ENCODE results near the gene CLCN7.

CLCN7 gene

DNA sequence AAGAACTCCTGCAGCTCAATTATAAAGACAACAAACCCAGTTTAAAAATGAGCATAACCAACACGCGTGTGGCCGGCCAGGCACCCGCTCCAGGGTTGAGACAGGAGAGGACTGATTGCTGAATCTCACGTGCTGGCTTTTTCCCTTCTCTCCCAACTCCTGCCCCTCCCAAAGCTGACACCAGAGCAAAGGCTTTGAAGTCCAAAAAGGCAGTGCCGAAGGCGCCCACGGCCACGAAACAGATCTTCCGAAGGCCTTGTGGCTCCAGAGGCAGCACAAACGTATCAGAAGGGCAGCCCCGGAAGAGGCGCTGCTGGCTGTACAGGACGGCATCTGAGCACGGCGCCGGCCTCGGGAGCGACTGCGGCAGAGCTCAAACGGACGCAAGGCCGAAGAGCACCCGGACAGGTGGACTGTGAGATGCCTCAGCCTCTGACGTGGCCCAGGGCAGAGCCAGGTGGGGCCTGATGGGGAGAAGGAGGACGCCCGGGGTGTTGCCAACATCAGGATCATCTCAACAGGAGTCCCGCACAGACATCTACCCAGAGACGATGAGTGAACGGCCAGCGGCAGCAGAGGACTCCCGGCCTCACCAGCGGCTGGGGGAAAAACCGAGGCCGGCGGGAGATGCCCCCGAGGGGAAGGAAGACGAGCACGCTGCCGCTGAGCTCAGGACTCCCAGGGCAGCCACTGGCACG, 10.5 kb downstream of the CLCN7 start:
- Histone ChIP-seq H2AFZ (ENCODE audit: low read depth) (no peak overlapping the region), H3K36me3 (ENCODE audit: insufficient read depth) (no peaks in the 10 kb centered on the region), H3K9ac (no peak overlapping the region), H4K20me1 (ENCODE audit: insufficient read depth) (no peaks in the 10 kb centered on the region), H3K4me1 (ENCODE audit: low read depth, poor library complexity, severe bottlenecking) (no peaks in the 10 kb centered on the region), H3K27me3 (ENCODE audit: insufficient read depth, low read depth) (no peaks in the 10 kb centered on the region), H3K4me3 (IDR thresholded peaks at IDR 0.05; ENCODE audit: insufficient read depth, low read depth, low read length) (no peak overlapping the region), H3K27ac (no peak overlapping the region), H3K79me2 (ENCODE audit: insufficient read depth, low read depth) (no peaks in the 10 kb centered on the region; the same call in 1 of the 2 replicates), H3K4me2 (no peak overlapping the region)
- TF ChIP-seq, protein P1, sequence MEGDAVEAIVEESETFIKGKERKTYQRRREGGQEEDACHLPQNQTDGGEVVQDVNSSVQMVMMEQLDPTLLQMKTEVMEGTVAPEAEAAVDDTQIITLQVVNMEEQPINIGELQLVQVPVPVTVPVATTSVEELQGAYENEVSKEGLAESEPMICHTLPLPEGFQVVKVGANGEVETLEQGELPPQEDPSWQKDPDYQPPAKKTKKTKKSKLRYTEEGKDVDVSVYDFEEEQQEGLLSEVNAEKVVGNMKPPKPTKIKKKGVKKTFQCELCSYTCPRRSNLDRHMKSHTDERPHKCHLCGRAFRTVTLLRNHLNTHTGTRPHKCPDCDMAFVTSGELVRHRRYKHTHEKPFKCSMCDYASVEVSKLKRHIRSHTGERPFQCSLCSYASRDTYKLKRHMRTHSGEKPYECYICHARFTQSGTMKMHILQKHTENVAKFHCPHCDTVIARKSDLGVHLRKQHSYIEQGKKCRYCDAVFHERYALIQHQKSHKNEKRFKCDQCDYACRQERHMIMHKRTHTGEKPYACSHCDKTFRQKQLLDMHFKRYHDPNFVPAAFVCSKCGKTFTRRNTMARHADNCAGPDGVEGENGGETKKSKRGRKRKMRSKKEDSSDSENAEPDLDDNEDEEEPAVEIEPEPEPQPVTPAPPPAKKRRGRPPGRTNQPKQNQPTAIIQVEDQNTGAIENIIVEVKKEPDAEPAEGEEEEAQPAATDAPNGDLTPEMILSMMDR (conservative IDR thresholded peaks at IDR 0.05; ENCODE audit: low read depth, low read length): no peak

DNA sequence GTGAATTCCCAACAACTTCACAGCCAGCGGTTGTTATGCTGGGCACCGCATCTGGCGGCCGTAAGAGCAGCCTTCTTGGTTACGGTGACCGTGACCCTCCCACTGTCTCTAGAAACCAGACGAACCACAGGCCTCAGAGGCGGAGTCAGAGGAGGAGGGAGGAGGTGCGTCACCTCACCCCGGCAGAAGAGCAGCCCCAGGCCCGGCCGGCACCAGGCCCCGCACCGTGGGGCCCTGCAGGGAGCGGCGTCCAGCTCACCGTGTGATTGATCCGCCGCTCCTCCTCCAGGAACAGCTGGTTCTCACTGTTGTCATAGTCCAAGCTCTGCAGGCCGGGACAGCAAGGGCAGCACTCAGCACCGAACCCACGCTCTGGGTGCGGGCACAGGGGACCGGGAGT, 13.7 kb downstream of the CLCN7 start:
- Histone ChIP-seq H3K4me2 (no peak overlapping the region), H3K36me3 (ENCODE audit: insufficient read depth) (no peaks in the 10 kb centered on the region), H3K4me1 (ENCODE audit: low read depth, poor library complexity, severe bottlenecking) (no peaks in the 10 kb centered on the region), H3K27ac (no peak overlapping the region), H4K20me1 (ENCODE audit: insufficient read depth) (no peaks in the 10 kb centered on the region), H3K27me3 (ENCODE audit: insufficient read depth, low read depth) (no peaks in the 10 kb centered on the region), H3K79me2 (ENCODE audit: insufficient read depth, low read depth) (no peaks in the 10 kb centered on the region), H3K4me3 (IDR thresholded peaks at IDR 0.05; ENCODE audit: insufficient read depth, low read depth, low read length) (no peak overlapping the region), H2AFZ (ENCODE audit: low read depth) (no peak overlapping the region), H3K9ac (no peak overlapping the region)
- TF ChIP-seq, protein P1 (conservative IDR thresholded peaks at IDR 0.05; ENCODE audit: low read depth, low read length): no peak

DNA sequence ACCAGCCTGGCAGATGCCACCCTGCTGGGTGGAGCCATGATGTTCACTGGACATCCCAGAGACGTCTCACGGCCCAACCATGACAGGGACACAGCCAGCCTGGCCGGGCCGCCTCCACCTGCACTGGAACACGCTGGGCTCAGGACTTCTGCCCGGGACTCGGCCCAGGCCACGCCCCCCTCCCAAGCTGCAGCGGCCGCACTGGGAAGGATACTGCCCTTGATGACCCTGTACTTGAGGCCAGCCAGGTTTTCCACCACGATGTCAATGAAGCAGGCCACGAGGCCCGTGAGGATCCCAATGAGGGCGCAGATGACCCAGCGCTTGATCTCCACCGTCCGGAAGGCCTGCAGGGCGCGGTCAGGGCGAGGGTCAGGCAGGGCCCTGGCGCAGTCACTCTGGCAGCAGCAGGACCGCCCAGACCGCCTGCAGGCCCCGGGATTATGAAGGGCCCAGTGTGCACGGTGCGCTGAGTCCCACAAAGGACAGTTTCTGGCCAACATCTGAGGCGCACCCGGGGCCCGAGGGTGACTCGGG, 14.2 kb downstream of the CLCN7 start:
- no peak overlapping the region for H3K4me2 ChIP-seq
- H3K79me2 ChIP-seq (ENCODE audit: insufficient read depth, low read depth): no peaks in the 10 kb centered on the region
- TF ChIP-seq, protein P1 (conservative IDR thresholded peaks at IDR 0.05; ENCODE audit: low read depth, low read length): no peak
- no peaks in the 10 kb centered on the region for H3K36me3 ChIP-seq (ENCODE audit: insufficient read depth)
- no peaks in the 10 kb centered on the region for H4K20me1 ChIP-seq (ENCODE audit: insufficient read depth)
- no peaks in the 10 kb centered on the region for H3K4me1 ChIP-seq (ENCODE audit: low read depth, poor library complexity, severe bottlenecking)
- H3K9ac ChIP-seq: no peak overlapping the region
- H3K27ac ChIP-seq: no peak overlapping the region
- no peak overlapping the region for H2AFZ ChIP-seq (ENCODE audit: low read depth)
- H3K4me3 ChIP-seq (IDR thresholded peaks at IDR 0.05; ENCODE audit: insufficient read depth, low read depth, low read length): no peak overlapping the region
- no peaks in the 10 kb centered on the region for H3K27me3 ChIP-seq (ENCODE audit: insufficient read depth, low read depth)

DNA sequence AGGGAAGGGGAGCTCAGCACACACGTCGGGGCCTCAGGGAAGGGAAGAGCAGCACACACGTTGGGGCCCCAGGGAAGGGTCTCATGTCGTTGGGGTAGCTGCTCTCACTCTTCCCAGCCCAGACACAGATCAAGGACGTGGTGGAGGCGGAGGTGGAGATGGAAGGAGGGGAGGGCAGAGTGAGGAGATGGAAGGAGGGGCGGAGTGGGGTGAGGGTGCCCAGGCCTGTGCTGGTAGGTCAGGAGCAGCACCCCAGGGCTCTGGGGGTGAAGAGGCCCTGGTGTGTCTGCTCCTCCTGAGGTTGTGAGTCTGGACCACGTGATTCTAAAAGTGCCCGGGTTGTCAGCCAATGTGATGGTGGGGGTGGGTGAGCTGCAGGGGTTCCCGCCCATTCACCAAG, 14.9 kb downstream of the CLCN7 start:
- no peak overlapping the region for H3K9ac ChIP-seq
- H3K27ac ChIP-seq: no peak overlapping the region
- no peak overlapping the region for H2AFZ ChIP-seq (ENCODE audit: low read depth)
- no peaks in the 10 kb centered on the region for H4K20me1 ChIP-seq (ENCODE audit: insufficient read depth)
- no peak overlapping the region for H3K4me3 ChIP-seq (IDR thresholded peaks at IDR 0.05; ENCODE audit: insufficient read depth, low read depth, low read length)
- H3K36me3 ChIP-seq (ENCODE audit: insufficient read depth): no peaks in the 10 kb centered on the region
- TF ChIP-seq, protein P1 (conservative IDR thresholded peaks at IDR 0.05; ENCODE audit: low read depth, low read length): no peak
- no peaks in the 10 kb centered on the region for H3K4me1 ChIP-seq (ENCODE audit: low read depth, poor library complexity, severe bottlenecking)
- no peaks in the 10 kb centered on the region for H3K79me2 ChIP-seq (ENCODE audit: insufficient read depth, low read depth)
- H3K4me2 ChIP-seq: no peak overlapping the region
- H3K27me3 ChIP-seq (ENCODE audit: insufficient read depth, low read depth): no peaks in the 10 kb centered on the region

Data from KMS-11 (cell line).